LHCN-M2 (cell line): ENCODE measurements around the gene POTEG. TPM values are rescaled to one million over a fixed set of nuclear protein-coding genes. Genes with fewer than 3 reads are reported as not detected.
"Not testable (repeated sequence)": the region's sequence is repeated elsewhere in the genome, so short reads cannot be mapped to it uniquely, and the experiment has no call there.

ENCODE experiments used
- DNase-seq: peaks from one replicate; pipeline ENCODE4 v3.0.0-alpha.2; 2012; ENCODE audit warnings: low read depth
- total RNA-seq: library from RNA; depleted of rRNA; stranded (reverse); fragments of >200 nt; gene quantifications from 2 replicates; pipeline ENCODE4 v1.2.3, GENCODE V29; 2014

Gene POTEG
- total RNA-seq, 1 experiment from 2014 or later, result not detected

- DNase-seq, result not testable (repeated sequence)
Observed at GRCh38 chr14:19374451-19374903, 59.7 kb downstream of the POTEG start.

- not testable (repeated sequence) for DNase-seq
Observed at GRCh38 chr14:19372813-19373500, 61.2 kb downstream of the POTEG start.

- not testable (repeated sequence) for DNase-seq
Observed at GRCh38 chr14:19371767-19372166, 62.4 kb downstream of the POTEG start.

- not testable (repeated sequence) for DNase-seq
Observed at GRCh38 chr14:19362803-19363202, 71.3 kb downstream of the POTEG start.

- not testable (repeated sequence) for DNase-seq
Observed at GRCh38 chr14:19362323-19362722, 71.8 kb downstream of the POTEG start.

- DNase-seq, result not testable (repeated sequence)
Observed at GRCh38 chr14:19361636-19362253, 72.4 kb downstream of the POTEG start.

GRCh38 chr14:19360937-19361635 is 73.1 kb downstream of the POTEG start:
- DNase-seq, result not testable (repeated sequence)
